Glomerular visceral epithelial cell (primary cell): Measurements from ENCODE around the gene OR51T1.
"Not testable (repeated sequence)": the region's sequence is repeated elsewhere in the genome, so short reads cannot be mapped to it uniquely, and the experiment has no call there.

Source experiments
- DNase-seq: peaks from one replicate; pipeline ENCODE4 v3.0.0-alpha.2; 2016; ENCODE audit errors: extremely low spot score

Gene OR51T1, protein sequence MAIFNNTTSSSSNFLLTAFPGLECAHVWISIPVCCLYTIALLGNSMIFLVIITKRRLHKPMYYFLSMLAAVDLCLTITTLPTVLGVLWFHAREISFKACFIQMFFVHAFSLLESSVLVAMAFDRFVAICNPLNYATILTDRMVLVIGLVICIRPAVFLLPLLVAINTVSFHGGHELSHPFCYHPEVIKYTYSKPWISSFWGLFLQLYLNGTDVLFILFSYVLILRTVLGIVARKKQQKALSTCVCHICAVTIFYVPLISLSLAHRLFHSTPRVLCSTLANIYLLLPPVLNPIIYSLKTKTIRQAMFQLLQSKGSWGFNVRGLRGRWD

DNA sequence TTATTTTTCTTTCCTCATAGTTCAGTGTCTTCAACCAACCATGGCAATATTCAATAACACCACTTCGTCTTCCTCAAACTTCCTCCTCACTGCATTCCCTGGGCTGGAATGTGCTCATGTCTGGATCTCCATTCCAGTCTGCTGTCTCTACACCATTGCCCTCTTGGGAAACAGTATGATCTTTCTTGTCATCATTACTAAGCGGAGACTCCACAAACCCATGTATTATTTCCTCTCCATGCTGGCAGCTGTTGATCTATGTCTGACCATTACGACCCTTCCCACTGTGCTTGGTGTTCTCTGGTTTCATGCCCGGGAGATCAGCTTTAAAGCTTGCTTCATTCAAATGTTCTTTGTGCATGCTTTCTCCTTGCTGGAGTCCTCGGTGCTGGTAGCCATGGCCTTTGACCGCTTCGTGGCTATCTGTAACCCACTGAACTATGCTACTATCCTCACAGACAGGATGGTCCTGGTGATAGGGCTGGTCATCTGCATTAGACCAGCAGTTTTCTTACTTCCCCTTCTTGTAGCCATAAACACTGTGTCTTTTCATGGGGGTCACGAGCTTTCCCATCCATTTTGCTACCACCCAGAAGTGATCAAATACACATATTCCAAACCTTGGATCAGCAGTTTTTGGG is at the start of gene OR51T1:
OR51T1 (plus strand) TSS at position 41 of the 641 bp plus-strand sequence; CDS start at position 41, 0 bp downstream.
- DNase-seq: no peak

DNA sequence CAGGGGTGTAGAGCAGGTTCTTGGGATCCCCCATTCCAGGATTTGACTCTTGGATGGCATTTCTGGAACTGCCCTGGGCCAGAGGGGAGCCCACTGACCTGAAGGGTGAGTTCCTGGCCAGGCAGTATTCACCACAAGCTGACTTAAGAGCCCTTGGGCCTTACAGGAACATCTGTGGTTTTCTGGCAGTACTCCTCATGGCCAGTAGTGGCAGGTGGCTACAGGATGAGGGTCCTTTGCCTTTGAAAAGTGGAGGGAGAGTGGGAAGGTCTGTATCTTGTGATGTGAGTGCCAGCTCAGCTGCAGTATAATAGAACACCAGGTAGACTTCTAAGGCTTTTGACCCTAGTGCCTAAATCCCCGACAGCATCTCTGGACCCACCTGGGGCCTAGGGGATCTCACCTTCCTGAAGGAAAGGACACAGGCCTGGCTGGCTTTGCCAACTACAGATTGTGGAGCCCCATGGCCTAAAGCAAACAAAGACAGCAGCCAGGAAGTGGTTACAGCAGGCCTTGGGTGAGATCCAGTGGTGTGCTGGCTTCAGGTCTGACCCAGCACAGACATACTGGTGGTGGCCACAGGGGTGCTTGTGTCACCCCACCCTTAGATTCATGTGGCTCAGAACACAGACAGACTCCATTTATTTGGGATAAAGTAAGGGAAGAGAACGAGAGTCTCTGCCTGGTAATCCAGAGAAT is 41.7 kb upstream of the OR51T1 start:
- DNase-seq: no peak

DNA sequence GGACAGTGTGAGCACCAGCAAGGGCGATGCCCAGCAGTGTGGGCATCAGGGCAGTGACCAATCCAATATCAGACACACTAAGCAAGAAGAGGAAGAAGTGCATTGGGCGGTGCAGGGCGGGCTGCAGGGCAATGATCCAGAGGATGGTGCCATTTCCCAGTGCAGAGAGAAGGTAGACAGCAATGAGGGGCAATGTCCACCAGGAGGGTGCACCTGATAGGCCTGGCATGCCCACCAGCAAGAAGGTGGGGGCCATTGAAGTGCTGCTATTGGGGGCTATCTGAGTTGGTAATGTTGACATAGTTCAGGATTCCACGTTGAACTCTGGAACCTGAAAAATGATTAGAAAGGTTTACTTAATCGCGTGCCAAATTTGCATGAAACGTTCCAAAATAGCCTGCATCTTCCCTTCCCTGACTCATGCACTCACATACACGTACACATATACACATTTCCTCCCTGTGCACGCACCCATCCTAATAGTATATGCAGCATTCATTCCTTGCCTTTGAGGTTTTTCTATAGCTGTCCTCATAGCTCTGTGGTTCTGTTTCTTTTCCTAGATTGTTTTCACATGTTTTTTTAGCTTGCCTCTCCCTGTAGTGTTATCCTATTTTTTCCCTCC is 32.7 kb upstream of the OR51T1 start, which contains the start of gene OR51S1:
OR51S1 (minus strand) TSS at position 301 of the 625 bp plus-strand sequence; CDS start at position 301, 0 bp downstream.
- no peak for DNase-seq

DNA sequence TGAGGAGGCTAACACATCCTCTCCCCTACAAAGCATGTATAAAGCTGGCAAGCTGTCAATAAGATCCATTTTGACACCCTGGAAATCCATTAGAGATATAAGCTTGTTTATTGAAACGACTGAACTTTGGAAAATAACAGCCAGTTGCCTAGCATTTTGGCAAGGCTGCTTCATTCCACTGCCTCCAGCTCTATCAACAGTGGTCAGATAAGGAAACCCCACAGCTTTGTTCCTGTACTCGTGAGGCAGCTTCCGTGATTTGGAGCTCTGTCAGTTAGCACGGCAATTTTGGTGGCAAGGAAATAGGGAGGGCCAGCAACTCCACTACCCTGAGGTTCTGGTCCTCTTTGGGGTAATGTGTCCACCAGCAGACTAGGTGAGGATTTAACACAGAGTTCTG is 30.7 kb upstream of the OR51T1 start:
- no peak for DNase-seq

DNA sequence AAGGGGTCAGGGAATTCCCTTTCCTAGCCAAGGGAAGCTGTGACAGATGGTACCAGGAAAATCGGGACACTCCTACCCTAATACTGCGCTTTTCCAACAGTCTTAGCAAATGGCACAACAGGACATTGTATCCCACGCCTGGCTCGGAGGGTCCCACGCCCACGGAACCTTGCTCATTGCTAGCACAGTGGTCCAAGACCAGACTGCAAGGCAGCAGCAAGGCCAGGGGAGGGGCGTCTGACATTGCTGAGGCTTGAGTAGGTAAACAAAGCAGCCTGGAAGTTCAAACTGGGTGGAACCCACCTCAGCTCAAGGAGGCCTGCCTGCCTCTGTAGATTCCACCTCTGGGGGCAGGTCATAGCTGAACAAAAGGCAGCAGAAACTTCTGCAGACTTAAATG is 27.4 kb upstream of the OR51T1 start:
- DNase-seq: not testable (repeated sequence)

DNA sequence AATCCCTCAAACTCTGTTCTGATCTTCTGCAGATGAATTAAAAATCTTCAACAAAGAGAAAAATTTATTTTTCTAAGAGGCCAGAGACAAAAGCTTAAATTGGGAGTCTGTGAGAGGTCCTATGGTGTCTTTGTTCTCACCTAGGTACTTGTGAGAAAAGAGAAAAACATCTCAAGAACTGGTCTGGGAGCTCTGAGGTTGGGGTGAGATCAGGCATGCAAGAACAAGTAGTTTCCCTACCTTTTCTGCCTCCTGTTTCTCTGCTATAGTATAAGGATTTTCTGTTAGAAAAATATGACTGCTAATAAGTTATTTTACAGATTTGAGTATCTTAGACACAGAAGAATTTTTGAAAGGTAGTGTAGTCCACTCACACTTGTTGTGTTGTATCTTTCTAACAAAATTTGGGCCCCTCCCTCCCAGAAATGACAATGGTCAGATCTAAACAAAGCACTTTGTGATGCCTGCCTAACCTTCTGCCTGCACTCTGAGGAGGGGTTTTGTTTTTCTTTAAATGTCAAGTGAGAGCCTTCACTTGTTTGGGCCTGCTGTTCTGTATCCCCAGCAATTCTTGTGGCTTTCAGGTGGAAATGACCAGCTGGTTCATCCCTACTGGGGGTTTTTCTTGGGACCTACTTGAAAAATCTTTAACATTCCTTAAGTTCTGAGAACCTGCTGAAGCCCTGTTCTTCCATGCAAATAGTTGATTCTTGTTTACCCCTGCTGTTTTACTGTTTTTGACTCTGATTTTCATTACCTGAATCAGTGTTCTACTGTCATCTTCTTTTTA is 19.1 kb upstream of the OR51T1 start:
- no peak for DNase-seq

DNA sequence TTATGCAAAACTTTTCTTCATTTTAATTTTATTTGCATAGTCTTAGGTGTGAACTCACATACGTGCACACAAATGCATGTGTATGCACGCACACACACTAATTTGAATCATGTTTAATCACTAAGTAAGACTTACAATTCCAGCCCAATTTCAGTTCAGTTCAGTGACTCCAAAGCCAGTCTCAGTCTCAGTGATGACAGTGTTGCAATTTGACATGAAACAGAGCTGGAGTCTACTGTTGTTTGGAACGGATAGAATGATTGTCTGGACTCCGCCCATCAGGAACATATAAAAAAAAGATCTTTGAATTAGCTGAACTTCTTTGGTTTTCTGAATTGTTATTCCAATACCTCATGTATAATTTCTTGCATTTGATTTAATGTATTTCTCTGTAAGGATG is 17.8 kb upstream of the OR51T1 start:
- no peak for DNase-seq

DNA sequence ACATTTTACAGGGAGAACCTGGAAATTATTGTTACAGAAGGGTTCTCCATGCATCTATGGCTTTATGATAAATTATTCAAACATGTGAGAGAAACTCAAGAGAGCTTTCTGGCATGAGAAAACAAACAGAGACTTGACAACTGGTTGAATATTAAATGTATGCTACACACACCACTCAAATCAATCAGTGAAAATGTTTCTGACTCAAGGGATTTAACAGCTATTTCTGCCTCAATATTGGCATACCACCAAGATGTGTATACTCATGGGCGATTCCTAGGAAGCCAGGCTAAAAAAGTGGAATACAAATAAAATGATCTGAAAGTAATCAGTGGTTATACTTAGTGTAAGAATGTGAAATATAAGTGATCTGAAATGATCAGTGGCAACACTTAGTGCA is 15.8 kb upstream of the OR51T1 start:
- DNase-seq: no peak

DNA sequence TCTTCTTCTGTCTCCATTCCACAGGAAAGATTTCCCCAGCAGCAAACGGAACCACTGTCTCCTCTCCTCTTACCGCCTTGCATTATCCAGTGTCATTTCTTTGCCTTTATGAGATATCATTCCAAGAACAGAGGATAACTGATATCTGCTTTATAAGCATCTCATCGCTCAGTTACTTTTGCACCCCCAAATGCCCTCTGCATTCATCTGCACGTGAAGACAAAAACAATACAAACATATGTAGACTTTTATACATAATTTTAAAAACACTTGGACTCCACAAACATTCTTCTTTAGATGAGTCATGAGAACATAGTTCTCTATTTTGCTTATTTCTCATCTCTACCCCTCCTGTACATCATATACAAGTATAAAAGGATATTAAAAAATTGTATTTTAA is 512 bp upstream of the OR51T1 start:
- no peak for DNase-seq

DNA sequence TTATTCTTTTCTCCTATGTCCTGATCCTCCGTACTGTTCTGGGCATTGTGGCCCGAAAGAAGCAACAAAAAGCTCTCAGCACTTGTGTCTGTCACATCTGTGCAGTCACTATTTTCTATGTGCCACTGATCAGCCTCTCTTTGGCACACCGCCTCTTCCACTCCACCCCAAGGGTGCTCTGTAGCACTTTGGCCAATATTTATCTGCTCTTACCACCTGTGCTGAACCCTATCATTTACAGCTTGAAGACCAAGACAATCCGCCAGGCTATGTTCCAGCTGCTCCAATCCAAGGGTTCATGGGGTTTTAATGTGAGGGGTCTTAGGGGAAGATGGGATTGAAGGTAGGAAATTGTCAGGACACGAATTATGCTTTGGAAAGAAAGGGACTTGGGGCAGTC is 843 bp downstream of the OR51T1 start:
- no peak for DNase-seq

DNA sequence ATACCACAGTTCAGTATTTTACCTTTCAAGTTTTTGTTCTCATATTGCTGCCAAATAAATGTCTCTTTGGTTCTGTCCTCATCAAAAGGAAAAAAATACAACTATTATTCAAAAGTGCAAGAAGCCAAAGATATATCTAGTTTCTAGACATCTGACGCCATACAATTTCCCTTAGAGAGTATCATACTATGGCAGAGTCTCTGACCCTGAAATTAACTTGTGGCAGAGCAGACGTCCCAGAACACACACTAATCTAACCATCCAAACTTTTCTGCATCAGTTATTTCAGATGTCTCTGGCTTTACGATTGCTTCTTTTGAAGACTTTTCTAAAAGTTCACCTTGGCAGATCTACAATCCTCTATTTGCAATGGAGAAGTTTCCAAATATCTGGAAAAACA is 2.7 kb downstream of the OR51T1 start:
- DNase-seq: no peak

DNA sequence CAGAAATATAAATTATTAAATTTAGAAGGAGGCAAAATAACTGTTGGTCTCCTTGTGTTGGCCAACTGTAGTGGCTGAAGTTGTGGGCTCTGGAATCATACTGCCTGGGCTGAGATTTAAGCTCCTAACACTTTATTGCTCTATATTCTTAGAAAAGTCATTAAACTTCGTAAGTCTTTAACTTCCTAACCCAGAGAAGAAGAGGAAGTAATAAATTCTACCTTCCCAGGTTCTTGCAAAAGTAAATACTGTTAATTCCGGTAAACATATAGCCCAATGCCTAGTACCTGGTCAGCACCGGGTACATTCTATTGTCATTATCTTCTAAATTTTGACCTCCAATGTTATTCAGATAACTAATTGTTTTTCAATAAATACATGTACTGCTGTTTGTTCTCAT is 4.5 kb downstream of the OR51T1 start:
- no peak for DNase-seq

DNA sequence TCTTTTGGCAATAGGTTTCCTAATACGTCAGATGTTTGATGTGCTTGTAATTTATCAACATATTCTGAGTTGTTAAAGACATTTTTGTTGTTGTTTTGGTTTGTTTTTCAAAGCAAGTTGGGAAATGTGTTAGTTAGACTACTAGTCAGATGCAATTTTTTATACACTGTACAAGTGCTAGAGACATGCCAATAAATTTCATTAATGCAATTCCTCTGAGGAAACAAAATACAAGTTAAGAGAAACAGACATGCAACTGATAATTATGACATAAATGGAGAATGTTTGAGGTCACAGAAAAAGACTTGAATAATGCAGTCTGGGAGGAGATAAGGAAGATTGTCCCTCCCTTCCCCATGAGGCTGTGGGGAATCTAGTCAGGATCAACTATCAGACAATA is 5.9 kb downstream of the OR51T1 start:
- no peak for DNase-seq

DNA sequence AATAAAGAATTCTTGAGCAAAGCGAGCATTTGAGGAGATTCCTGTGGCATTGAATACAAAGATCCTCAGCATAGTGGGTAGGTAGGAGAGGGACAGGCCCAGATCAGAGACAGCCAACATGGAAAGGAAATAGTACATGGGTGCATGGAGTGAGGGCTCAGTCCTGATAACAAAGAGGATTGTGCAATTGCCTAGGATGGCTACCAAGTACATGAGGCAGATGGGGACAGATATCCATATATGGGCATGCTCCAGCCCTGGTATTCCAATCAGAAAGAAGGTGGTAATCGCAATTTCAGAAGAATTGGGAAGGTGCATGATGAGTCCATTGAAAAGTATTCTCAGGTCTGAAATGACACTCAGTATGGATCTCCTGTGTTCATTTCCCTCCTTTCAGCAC is 8.6 kb downstream of the OR51T1 start:
- no peak for DNase-seq

DNA sequence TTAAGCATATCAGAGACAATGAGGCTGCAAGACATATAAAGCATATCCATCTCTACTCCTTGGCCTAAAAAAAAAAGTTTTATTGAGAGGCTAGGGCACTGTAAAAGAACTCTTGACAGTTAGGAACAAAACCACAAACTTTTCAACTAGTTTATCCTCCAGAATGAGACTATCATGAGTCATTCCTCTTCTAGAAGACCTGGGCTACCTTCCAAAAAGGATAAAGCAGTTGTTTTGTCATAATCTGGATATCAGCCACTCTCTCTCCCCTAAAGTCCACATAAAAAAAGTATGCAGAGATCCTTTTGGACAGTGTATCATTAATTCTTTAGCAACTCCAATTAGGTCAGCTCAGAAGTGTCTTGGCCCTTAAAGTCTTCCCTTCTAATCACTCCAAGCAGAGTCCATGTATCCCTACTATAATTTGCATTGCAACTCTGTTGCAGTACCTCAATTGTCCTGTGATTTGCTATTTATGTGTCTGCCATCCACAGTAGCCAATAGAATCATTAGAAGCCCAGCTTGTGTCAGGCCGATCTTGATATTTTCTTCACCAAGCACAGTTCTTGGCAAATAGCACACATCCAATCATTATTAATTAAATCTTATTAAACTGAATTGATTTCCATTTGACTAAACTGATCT is 10.4 kb downstream of the OR51T1 start:
- DNase-seq: peak; percentile 26

DNA sequence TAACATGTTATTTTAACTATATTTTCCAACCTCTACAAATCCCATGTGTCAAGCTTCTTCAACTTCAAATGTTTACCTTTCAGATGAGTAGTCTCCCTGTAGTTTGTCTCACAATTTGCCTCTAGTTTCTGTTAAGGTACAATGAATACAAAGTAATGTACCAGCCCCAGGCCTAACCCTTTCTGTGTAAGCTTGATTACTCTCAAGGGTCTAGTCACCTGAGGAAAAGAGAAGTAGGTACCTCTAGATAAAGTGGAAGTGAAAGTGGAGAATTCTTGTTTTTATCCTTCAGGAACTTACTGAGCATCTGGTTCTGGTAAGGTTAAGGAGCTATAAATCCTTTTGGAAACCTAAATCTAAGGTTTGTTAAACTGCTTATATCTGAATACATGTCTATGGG is 21.8 kb downstream of the OR51T1 start, which contains the start of gene OR51A7:
OR51A7 (plus strand) TSS at position 300 of the 400 bp plus-strand sequence. CDS start 3,587 bp downstream, outside the sequence.
- DNase-seq: no peak

DNA sequence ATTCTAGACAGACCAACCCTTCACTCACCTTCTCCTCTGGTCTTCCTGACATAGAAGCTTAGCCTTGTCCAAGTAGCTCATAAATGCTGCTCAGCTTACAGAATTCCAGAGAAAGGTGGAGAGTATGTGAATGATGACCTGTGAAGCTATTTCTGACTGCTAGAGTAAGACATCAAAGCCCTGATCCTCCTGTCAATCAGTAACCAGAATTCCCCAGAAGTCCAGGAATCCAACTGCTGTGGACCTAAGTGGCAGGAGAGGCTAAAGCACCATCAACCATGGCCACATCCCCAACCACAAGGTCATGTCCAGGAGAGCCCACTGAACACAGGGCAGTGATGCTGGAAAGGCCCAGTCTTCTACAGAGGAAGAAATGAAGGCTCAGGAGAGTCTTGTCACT is 34.9 kb downstream of the OR51T1 start:
- no peak for DNase-seq

DNA sequence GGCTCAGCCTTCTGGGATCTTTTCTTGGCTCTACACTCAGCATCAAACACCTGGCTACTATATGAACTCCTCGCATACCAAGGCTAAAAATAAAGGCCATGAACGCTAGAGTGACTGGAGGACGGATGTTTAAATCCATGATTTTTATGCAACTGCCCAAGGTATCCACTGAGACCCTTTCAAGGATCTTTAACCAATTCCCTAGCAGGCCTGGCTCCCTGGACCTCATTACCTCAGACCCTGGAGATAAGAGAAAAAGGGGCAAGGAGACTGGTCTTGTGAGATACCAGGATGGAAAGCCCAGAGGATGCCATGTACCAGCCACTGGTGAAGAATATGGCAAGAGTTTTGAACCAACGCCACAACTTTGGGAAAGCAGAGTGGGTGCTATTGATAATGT is 37.5 kb downstream of the OR51T1 start, which contains the start of gene OR51G2:
OR51G2 (minus strand) TSS at position 101 of the 400 bp plus-strand sequence. CDS start 3,687 bp downstream, outside the sequence.
- DNase-seq: no peak

DNA sequence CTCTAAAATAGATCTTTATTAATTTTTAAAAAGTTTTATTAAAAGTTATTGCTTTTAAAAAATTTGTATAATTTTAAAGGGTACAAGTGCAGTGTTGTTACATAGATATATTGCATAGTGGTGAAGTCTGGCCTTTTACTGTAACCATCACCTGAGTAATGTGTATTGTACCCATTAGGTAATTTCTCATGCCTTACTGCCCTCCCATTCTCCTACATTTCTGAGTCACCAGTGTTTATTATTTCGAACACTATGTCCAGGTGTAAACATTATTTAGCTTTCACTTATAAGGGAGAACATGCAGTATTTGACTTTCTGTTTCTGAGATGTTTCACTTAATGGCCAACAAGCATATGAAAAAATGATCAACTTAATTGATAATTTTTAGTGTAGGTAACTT is 40.1 kb downstream of the OR51T1 start:
- DNase-seq: no peak

DNA sequence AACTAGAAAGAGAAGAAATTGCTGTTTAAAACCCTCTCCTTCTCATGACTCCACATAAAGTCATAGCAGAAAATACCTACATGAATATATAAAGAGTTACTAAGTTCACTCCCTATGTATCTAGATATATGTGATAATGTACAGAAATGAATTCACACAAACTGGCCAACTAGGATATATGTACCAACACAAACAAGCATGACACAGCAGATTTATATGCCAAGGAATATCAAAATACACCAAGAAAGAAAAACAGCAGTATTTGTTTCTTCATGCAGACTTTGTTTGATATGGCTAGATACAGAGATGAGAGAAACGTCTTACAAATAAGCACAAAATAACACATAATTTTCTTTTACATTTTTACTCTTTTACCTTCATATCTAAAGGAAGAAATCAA is 40.6 kb downstream of the OR51T1 start:
- DNase-seq: no peak

DNA sequence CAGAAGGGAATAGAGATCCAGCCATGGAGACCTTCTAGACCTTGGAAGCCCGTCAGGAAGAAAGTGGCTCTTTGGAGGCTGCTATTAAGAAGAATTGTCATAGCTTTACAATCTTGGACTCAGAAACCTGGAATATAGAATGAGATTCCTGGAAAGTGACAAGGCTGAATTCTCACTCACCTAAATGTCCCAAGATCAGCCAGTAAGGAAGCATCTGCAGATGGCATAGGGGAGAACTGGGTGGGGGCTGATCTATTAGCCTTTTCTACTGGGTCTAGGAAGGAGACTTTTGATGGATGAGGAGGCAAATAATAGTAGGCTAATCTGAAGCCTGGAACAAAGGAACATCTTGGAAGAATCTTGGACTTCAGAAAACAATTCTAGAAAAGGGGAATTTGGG is 42.5 kb downstream of the OR51T1 start, which contains the start of gene OR51G1:
OR51G1 (minus strand) TSS at position 101 of the 400 bp plus-strand sequence; CDS start at position 101, 0 bp downstream.
- no peak for DNase-seq
